ENCODE results near the gene PARP14. TPM values are rescaled to one million over a fixed set of nuclear protein-coding genes. Genes with fewer than 3 reads are reported as not detected.

Gene PARP14
- total RNA-seq, 1 experiment from 2014 or later, result 17.4 TPM

GRCh38 chr3:122776675-122777468 is 96.2 kb downstream of the PARP14 start:
- Mint-ChIP-seq H3K27me3 (ENCODE audit: low read depth) (no peaks in the 10 kb centered on the region), H3K9me3 (peaks cover 7 to 8% of the 10 kb centered on the region in 2 experiments), H3K27ac (peak overlapping the region in 1 of 3 experiments; percentile 29; a peak in 2 of 7 replicates), H3K4me3 (no peak overlapping the region), H3K36me3 (ENCODE audit: insufficient read depth in 1 of 3, low read depth in 3 of 3) (peaks cover 8% of the 10 kb centered on the region in 3 experiments), H3K4me1 (peaks cover 11 to 17% of the 10 kb centered on the region in 2 experiments)
- Histone ChIP-seq H2BK15ac (ENCODE audit: low read depth, low read length) (no peak overlapping the region), H3K9me3 (ENCODE audit: control insufficient read depth, low read depth, low read length) (no peaks in the 10 kb centered on the region), H2BK12ac (ENCODE audit: insufficient read length, low read depth, low read length) (no peak overlapping the region), H3K27me3 (ENCODE audit: insufficient read depth, low read length) (no peaks in the 10 kb centered on the region), H2AK5ac (ENCODE audit: insufficient read length, low read length) (no peak overlapping the region), H3K56ac (ENCODE audit: insufficient read length, low read depth, low read length) (no peak overlapping the region), H3K79me1 (ENCODE audit: insufficient read depth, low read depth, low read length, poor library complexity, severe bottlenecking) (no peaks in the 10 kb centered on the region), H3K23me2 (ENCODE audit: insufficient read length, low read depth, low read length, poor library complexity, severe bottlenecking) (no peaks in the 10 kb centered on the region), H3K23ac (ENCODE audit: insufficient read length, low read depth, low read length) (no peak overlapping the region), H3K18ac (ENCODE audit: insufficient read length, low read depth, low read length) (no peak overlapping the region), H4K5ac (ENCODE audit: insufficient read length, low read depth, low read length) (no peak overlapping the region), H2BK5ac (ENCODE audit: insufficient read length, low read length) (no peak overlapping the region), H3K14ac (ENCODE audit: insufficient read depth, low read length) (no peak overlapping the region), H3K79me2 (ENCODE audit: insufficient read depth, low read length) (no peaks in the 10 kb centered on the region), H3T11ph (ENCODE audit: low read length) (no peak overlapping the region), H4K20me1 (ENCODE audit: control insufficient read depth, insufficient read depth, insufficient read length) (no peaks in the 10 kb centered on the region), H3K4me2 (ENCODE audit: insufficient read depth, insufficient read length, low read length) (no peak overlapping the region), H3K27ac (ENCODE audit: insufficient read length, low read depth, low read length) (no peak overlapping the region), H4K91ac (ENCODE audit: insufficient read length, low read depth, low read length) (no peak overlapping the region), H2BK120ac (ENCODE audit: low read depth, low read length, poor library complexity, severe bottlenecking) (no peak overlapping the region), H3K4me1 (ENCODE audit: insufficient read depth, low read length) (no peaks in the 10 kb centered on the region), H4K8ac (replicated peaks; ENCODE audit: insufficient read length, low read depth, low read length) (no peak overlapping the region), H2AFZ (ENCODE audit: low read length) (no peak overlapping the region), H3K4ac (ENCODE audit: low read depth, low read length) (no peak overlapping the region), H3K9ac (ENCODE audit: extremely low read depth, insufficient read length, low read length) (no peak overlapping the region), H2BK20ac (ENCODE audit: low read depth, low read length, poor library complexity, severe bottlenecking) (no peak overlapping the region)
- no peak for DNase-seq
- TF ChIP-seq CTCF (conservative IDR thresholded peaks at IDR 0.05), result no peak
- WGBS (ENCODE audit: extremely low coverage, insufficient read length, low lambda C conversion rate), result no CpG with 5 or more reads among the region's 5 CpGs
